Trophoblast cell (in vitro differentiated cells and primary cell): Measurements from ENCODE around the gene SRGAP3.
A peak's percentile ranks its signal among the peaks of the same experiment; 100 is the strongest.

Experiments
- DNase-seq, 2 donors: peaks; one replicate each; pipeline ENCODE4 v3.0.0-alpha.2; 2016
- H2AFZ ChIP-seq: 2 replicates; pipeline ENCODE4 v1.6.1; 2013; ENCODE audit warnings: low read length, moderate library complexity, mild to moderate bottlenecking; ENCODE audit not compliant: insufficient read depth, poor library complexity
- H2AK5ac ChIP-seq: 2 replicates; pipeline ENCODE4 v1.6.1; 2013; ENCODE audit warnings: mild to moderate bottlenecking, low read length
- H2BK120ac ChIP-seq: 2 replicates; pipeline ENCODE4 v1.6.1; 2013; ENCODE audit warnings: low read length, mild to moderate bottlenecking, moderate library complexity; ENCODE audit not compliant: insufficient read depth, poor library complexity
- H2BK12ac ChIP-seq: 2 replicates; pipeline ENCODE4 v1.6.1; 2013; ENCODE audit warnings: mild to moderate bottlenecking, low read length, moderate library complexity
- H2BK5ac ChIP-seq: 2 replicates; pipeline ENCODE4 v1.6.1; 2013; ENCODE audit warnings: low read length, low read depth, moderate library complexity, mild to moderate bottlenecking; ENCODE audit not compliant: poor library complexity
- H3K14ac ChIP-seq: 2 replicates; pipeline ENCODE4 v1.6.1; 2013; ENCODE audit warnings: mild to moderate bottlenecking, low read length
- H3K18ac ChIP-seq: 2 replicates; pipeline ENCODE4 v1.6.1; 2013; ENCODE audit warnings: mild to moderate bottlenecking, low read length
- H3K23ac ChIP-seq: 2 replicates; pipeline ENCODE4 v1.6.1; 2013; ENCODE audit warnings: low read length
- H3K27ac ChIP-seq: 2 replicates; pipeline ENCODE4 v1.5.1; 2013; ENCODE audit warnings: low read depth, mild to moderate bottlenecking, inconsistent platforms, low read length, moderate library complexity
- H3K27me3 ChIP-seq: 2 replicates; pipeline ENCODE4 v1.6.1; 2013; ENCODE audit warnings: inconsistent platforms, mild to moderate bottlenecking, low read length, moderate library complexity; ENCODE audit not compliant: insufficient read depth
- H3K36me3 ChIP-seq, 2 experiments: 1 replicate in 1 of 2; 2 replicates in 1 of 2; pipeline ENCODE4 v1.6.1; 2013; ENCODE audit warnings: low read length in 2 of 2, mild to moderate bottlenecking in 2 of 2, moderate library complexity in 1 of 2; ENCODE audit not compliant: insufficient read depth in 2 of 2, control insufficient read depth in 1 of 2
- H3K4ac ChIP-seq: 2 replicates; pipeline ENCODE4 v1.6.1; 2013; ENCODE audit warnings: low read depth, mild to moderate bottlenecking, low read length, moderate library complexity
- H3K4me1 ChIP-seq, 2 experiments: 1 replicate in 1 of 2; 2 replicates in 1 of 2; pipeline ENCODE4 v1.6.1; 2013; ENCODE audit warnings: low read length in 2 of 2, mild to moderate bottlenecking in 2 of 2, moderate library complexity in 1 of 2; ENCODE audit not compliant: insufficient read depth in 2 of 2, control insufficient read depth in 1 of 2
- H3K4me2 ChIP-seq: 2 replicates; pipeline ENCODE4 v1.6.1; 2013; ENCODE audit warnings: inconsistent platforms, mild to moderate bottlenecking, low read length, moderate library complexity
- H3K4me3 ChIP-seq: 2 replicates; pipeline ENCODE4 v1.5.1; 2013; ENCODE audit warnings: mild to moderate bottlenecking, low read depth, low read length, inconsistent platforms
- H3K79me1 ChIP-seq: one replicate; pipeline ENCODE4 v1.6.1; 2013; ENCODE audit warnings: low read length
- H3K79me2 ChIP-seq: 2 replicates; pipeline ENCODE4 v1.6.1; 2013; ENCODE audit warnings: low read length, mild to moderate bottlenecking; ENCODE audit not compliant: control insufficient read depth, insufficient read depth, poor library complexity
- H3K9ac ChIP-seq: 2 replicates; pipeline ENCODE4 v1.6.1; 2013; ENCODE audit warnings: mild to moderate bottlenecking, low read length
- H3K9me3 ChIP-seq: 2 replicates; pipeline ENCODE4 v1.6.1; 2013; ENCODE audit warnings: low read depth, mild to moderate bottlenecking, control low read depth, inconsistent platforms, low read length; ENCODE audit not compliant: insufficient read depth
- H4K12ac ChIP-seq: 2 replicates; pipeline ENCODE4 v1.6.1; 2013; ENCODE audit warnings: low read depth, mild to moderate bottlenecking, low read length, moderate library complexity
- H4K8ac ChIP-seq: 2 replicates; pipeline ENCODE4 v1.6.1; 2013; ENCODE audit warnings: low read depth, mild to moderate bottlenecking, low read length, moderate library complexity
- H4K91ac ChIP-seq: one replicate; pipeline ENCODE4 v1.6.1; 2013; ENCODE audit warnings: low read depth, mild to moderate bottlenecking, low read length, moderate library complexity
- WGBS: extraction: QIAGEN DNeasy Blood & Tissue Kit; methylation state at CpG from one replicate; pipeline ENCODE4 v1.1.7; 2013; ENCODE audit warnings: missing lambda C conversion rate; ENCODE audit not compliant: insufficient read length, insufficient coverage; ENCODE audit errors: extremely low coverage; 5-methylcytosine and 5-hydroxymethylcytosine counted together

The SRGAP3 gene

GRCh38 chr3:9246189-9246588 is 3.3 kb downstream of the SRGAP3 start:
- H4K12ac ChIP-seq: no peak overlapping the region
- no peak overlapping the region for H3K4me3 ChIP-seq
- peak in 1 of 2 donors; percentile 7 for DNase-seq
- H3K14ac ChIP-seq: no peak overlapping the region
- peaks cover 7 to 8% of the 10 kb centered on the region in 2 experiments for H3K4me1 ChIP-seq
- no peak overlapping the region for H4K91ac ChIP-seq
- H3K79me1 ChIP-seq: no peaks in the 10 kb centered on the region
- no peaks in the 10 kb centered on the region for H3K9me3 ChIP-seq
- no peak overlapping the region for H3K9ac ChIP-seq
- H3K23ac ChIP-seq: no peak overlapping the region
- H3K18ac ChIP-seq: no peak overlapping the region
- no peaks in the 10 kb centered on the region for H3K27me3 ChIP-seq
- no peak overlapping the region for H2AK5ac ChIP-seq
- H3K27ac ChIP-seq: no peak overlapping the region
- no peaks in the 10 kb centered on the region for H3K36me3 ChIP-seq
- no peak overlapping the region for H2BK5ac ChIP-seq
- no CpG with 5 or more reads among the region's 4 CpGs for WGBS
- H3K4ac ChIP-seq: no peak overlapping the region
- H3K79me2 ChIP-seq: no peaks in the 10 kb centered on the region
- H4K8ac ChIP-seq: no peak overlapping the region
- no peak overlapping the region for H3K4me2 ChIP-seq
- H2BK12ac ChIP-seq: no peak overlapping the region
- no peak overlapping the region for H2AFZ ChIP-seq
- no peak overlapping the region for H2BK120ac ChIP-seq

DNA sequence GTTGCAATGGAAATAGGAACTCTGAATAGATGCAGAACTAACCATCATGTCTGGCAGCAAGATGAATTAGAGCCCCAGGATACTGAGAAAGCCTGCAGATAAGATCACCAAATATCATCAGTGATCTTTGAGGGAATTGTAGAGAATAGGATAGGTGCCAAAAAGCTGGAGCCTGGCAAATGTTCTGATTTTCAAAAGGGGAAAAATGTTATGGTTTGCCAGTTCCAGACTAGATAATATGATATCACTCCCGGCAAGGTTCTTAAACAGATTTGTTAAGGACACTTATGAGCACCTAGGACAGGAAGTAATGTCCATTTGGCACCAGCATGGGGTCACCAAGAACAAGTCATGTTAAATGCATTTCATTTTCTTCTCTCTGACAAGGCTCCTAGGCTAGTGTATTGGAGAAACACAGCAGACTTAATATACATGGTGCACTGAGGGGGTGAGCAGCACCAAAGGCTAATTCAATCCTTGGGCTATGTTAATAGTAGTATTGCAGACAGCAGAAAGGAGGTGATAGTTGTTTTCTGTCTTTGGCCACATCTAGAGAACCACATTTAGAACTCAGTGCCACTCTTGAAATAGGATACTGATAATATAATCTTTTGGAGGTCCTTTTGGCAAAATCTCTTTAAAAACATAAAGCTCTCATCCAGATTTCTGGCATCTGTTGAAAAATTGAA is 4.8 kb downstream of the SRGAP3 start:
- Histone ChIP-seq H3K18ac (no peak overlapping the region), H4K91ac (no peak overlapping the region), H3K27ac (no peak overlapping the region), H3K36me3 (no peaks in the 10 kb centered on the region), H4K8ac (no peak overlapping the region), H3K79me1 (no peaks in the 10 kb centered on the region), H3K9ac (no peak overlapping the region), H3K23ac (no peak overlapping the region), H3K4me2 (no peak overlapping the region), H2BK120ac (no peak overlapping the region), H4K12ac (no peak overlapping the region), H3K14ac (no peak overlapping the region), H3K27me3 (no peaks in the 10 kb centered on the region), H2BK5ac (no peak overlapping the region), H3K79me2 (no peaks in the 10 kb centered on the region), H2BK12ac (no peak overlapping the region), H3K9me3 (no peaks in the 10 kb centered on the region), H2AK5ac (no peak overlapping the region), H3K4me3 (no peak overlapping the region), H3K4ac (no peak overlapping the region), H2AFZ (no peak overlapping the region), H3K4me1 (peaks cover 5 to 6% of the 10 kb centered on the region in 2 experiments)
- no peak for DNase-seq
- no CpG with 5 or more reads among the region's 1 CpG for WGBS

DNA sequence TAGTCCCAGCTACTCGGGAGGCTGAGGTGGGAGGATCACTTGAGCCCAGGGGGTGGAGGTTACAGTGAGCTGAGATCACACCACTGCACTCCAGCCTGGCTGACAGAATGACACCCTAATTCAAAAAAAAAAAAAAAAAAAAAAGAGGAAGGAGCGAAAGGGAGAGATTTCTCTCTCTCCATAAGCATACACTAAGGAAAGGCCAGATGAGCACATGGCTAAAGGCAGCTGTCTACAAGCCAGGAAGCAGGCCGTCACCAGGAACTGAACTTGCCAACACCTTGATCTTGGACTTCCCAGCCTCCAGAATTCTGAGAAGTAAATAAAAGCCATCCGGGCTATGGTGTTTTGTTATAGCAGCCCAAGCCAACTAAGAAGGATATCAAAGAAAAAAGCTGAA is 7.5 kb downstream of the SRGAP3 start:
- Histone ChIP-seq H3K4me3 (no peak overlapping the region), H3K36me3 (no peaks in the 10 kb centered on the region)

GRCh38 chr3:9239680-9240079 is 9.8 kb downstream of the SRGAP3 start:
- no CpG with 5 or more reads among the region's 1 CpG for WGBS
- H3K18ac ChIP-seq: no peak overlapping the region

More for the DNA sequence above, 7.5 kb downstream of the SRGAP3 start:
- Histone ChIP-seq H2AFZ (no peak overlapping the region), H3K27me3 (no peaks in the 10 kb centered on the region), H3K4me2 (no peak overlapping the region), H4K12ac (no peak overlapping the region), H3K4ac (no peak overlapping the region), H3K9me3 (no peaks in the 10 kb centered on the region), H3K23ac (no peak overlapping the region), H2BK12ac (no peak overlapping the region), H4K8ac (no peak overlapping the region), H4K91ac (no peak overlapping the region), H3K79me1 (no peaks in the 10 kb centered on the region), H2BK5ac (no peak overlapping the region), H3K14ac (no peak overlapping the region), H3K4me1 (peaks cover 0 to 3% of the 10 kb centered on the region in 2 experiments), H2AK5ac (no peak overlapping the region), H3K27ac (no peak overlapping the region), H3K9ac (no peak overlapping the region), H3K79me2 (no peaks in the 10 kb centered on the region), H3K18ac (no peak overlapping the region), H2BK120ac (no peak overlapping the region)
- no peak for DNase-seq
- no CpG with 5 or more reads among the region's 4 CpGs for WGBS

More at GRCh38 chr3:9239680-9240079, 9.8 kb downstream of the SRGAP3 start:
- no peaks in the 10 kb centered on the region for H3K36me3 ChIP-seq
- H3K27ac ChIP-seq: no peak overlapping the region
- H2BK12ac ChIP-seq: no peak overlapping the region
- no peak overlapping the region for H3K4me3 ChIP-seq
- H2BK120ac ChIP-seq: no peak overlapping the region
- H2AK5ac ChIP-seq: no peak overlapping the region
- H3K9me3 ChIP-seq: no peaks in the 10 kb centered on the region
- no peaks in the 10 kb centered on the region for H3K79me2 ChIP-seq
- no peak overlapping the region for H3K9ac ChIP-seq
- no peak overlapping the region for H3K4me2 ChIP-seq
- H2AFZ ChIP-seq: no peak overlapping the region
- no peak overlapping the region for H3K14ac ChIP-seq
- H4K8ac ChIP-seq: no peak overlapping the region
- no peak overlapping the region for H4K91ac ChIP-seq
- no peak overlapping the region for H3K23ac ChIP-seq
- H2BK5ac ChIP-seq: no peak overlapping the region
- H3K27me3 ChIP-seq: no peaks in the 10 kb centered on the region
- H3K79me1 ChIP-seq: no peaks in the 10 kb centered on the region
- no peak overlapping the region for H4K12ac ChIP-seq
- H3K4ac ChIP-seq: no peak overlapping the region
- DNase-seq: no peak
- H3K4me1 ChIP-seq: no peaks in the 10 kb centered on the region
